ENCODE measurements around the gene TMPRSS11F.

Gene TMPRSS11F

GRCh38 chr4:68070302-68070701 lies 59.4 kb downstream of the TMPRSS11F start:
- Histone ChIP-seq H3K9me3 (ENCODE audit: low read length) (no peaks in the 10 kb centered on the region), H3K4me1 (ENCODE audit: insufficient read depth, low read length) (no peaks in the 10 kb centered on the region)

GRCh38 chr4:68062501-68062900 lies 67.2 kb downstream of the TMPRSS11F start:
- Histone ChIP-seq H3K4me3 (ENCODE audit: low read length) (no peak overlapping the region), H2AFZ (ENCODE audit: low read depth, low read length) (no peak overlapping the region), H3K9me3 (ENCODE audit: low read length) (no peaks in the 10 kb centered on the region), H3K4me1 (ENCODE audit: insufficient read depth, low read length) (no peaks in the 10 kb centered on the region), H3K27me3 (ENCODE audit: insufficient read depth, low read length) (no peaks in the 10 kb centered on the region), H3K36me3 (ENCODE audit: insufficient read depth, low read length) (no peaks in the 10 kb centered on the region)

More at GRCh38 chr4:68070302-68070701, 59.4 kb downstream of the TMPRSS11F start:
- Histone ChIP-seq H3K4me3 (ENCODE audit: low read length) (no peak overlapping the region), H3K27me3 (ENCODE audit: insufficient read depth, low read length) (no peaks in the 10 kb centered on the region), H3K36me3 (ENCODE audit: insufficient read depth, low read length) (no peaks in the 10 kb centered on the region), H2AFZ (ENCODE audit: low read depth, low read length) (no peak overlapping the region)

DNA sequence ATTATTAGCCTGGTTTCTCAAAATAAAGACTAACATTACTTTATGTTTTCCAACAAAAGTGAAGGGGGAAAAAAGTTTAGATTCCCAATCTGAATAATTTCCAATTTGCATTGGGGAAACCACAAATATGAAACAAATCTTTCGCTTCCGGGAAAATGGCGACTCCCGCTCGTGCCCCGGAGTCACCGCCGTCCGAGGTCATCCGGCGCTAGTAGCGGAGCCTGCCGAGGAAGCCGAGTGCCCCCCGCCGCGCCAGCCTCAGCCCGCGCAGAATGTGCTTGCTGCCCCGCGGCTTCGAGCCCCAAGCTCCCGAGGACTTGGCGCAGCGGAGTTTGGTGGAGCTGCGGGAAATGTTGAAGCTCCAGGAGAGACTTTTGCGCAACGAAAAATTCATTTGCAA lies 91.4 kb downstream of the TMPRSS11F start:
- no peaks in the 10 kb centered on the region for H3K4me1 ChIP-seq (ENCODE audit: insufficient read depth, low read length)
- H3K9me3 ChIP-seq (ENCODE audit: low read length), result no peaks in the 10 kb centered on the region
- H2AFZ ChIP-seq (ENCODE audit: low read depth, low read length), result no peak overlapping the region
- no peaks in the 10 kb centered on the region for H3K36me3 ChIP-seq (ENCODE audit: insufficient read depth, low read length)
- H3K4me3 ChIP-seq (ENCODE audit: low read length), result no peak overlapping the region
- H3K27me3 ChIP-seq (ENCODE audit: insufficient read depth, low read length), result no peaks in the 10 kb centered on the region

DNA sequence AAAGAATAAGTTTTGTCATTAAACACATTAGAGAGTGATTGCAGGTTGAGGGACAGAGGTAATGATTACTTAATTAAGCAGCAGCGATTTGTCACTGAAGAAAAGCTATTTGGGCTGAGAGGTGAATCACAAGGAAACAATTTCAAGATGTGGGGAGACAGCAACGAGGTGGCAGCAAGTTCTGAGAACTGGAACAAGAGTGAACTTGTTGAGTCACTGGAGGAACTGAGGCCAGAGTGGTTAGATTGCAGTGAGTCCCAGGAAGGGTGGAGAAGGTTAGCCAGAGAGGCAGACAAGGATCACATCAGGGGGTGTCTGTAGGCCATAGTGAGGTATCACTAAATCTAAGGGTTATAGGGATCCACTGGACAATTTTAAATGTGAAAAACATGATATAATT lies 108.5 kb downstream of the TMPRSS11F start:
- Histone ChIP-seq H3K9me3 (ENCODE audit: low read length) (no peaks in the 10 kb centered on the region), H3K36me3 (ENCODE audit: insufficient read depth, low read length) (no peaks in the 10 kb centered on the region)

GRCh38 chr4:68011684-68012083 lies 118.0 kb downstream of the TMPRSS11F start:
- H3K4me3 ChIP-seq (ENCODE audit: low read length), result no peak overlapping the region
- H2AFZ ChIP-seq (ENCODE audit: low read depth, low read length), result no peak overlapping the region
- no peaks in the 10 kb centered on the region for H3K27me3 ChIP-seq (ENCODE audit: insufficient read depth, low read length)
- H3K36me3 ChIP-seq (ENCODE audit: insufficient read depth, low read length), result no peaks in the 10 kb centered on the region
- H3K4me1 ChIP-seq (ENCODE audit: insufficient read depth, low read length), result no peaks in the 10 kb centered on the region
- H3K9me3 ChIP-seq (ENCODE audit: low read length), result no peaks in the 10 kb centered on the region

More for the DNA sequence above, 108.5 kb downstream of the TMPRSS11F start:
- no peaks in the 10 kb centered on the region for H3K27me3 ChIP-seq (ENCODE audit: insufficient read depth, low read length)
- no peak overlapping the region for H3K4me3 ChIP-seq (ENCODE audit: low read length)
- no peak overlapping the region for H2AFZ ChIP-seq (ENCODE audit: low read depth, low read length)
- no peaks in the 10 kb centered on the region for H3K4me1 ChIP-seq (ENCODE audit: insufficient read depth, low read length)

All from neuron (in vitro differentiated cells).